Right cardiac atrium (tissue), 5 donors: ENCODE measurements around the gene PERCC1. TPM values are rescaled to one million over a fixed set of nuclear protein-coding genes. Genes with fewer than 3 reads are reported as not detected.
A peak's percentile ranks its signal among the peaks of the same experiment; 100 is the strongest.

Source experiments
- ATAC-seq, 2 donors: fragments of 200-7000 bp; cut with Tn5 transposase; one replicate each; pipeline versions ENCODE4 v1.8.0 to v1.9.1; 2020; ENCODE audit warnings: moderate library complexity in 2 of 2, mild to moderate bottlenecking in 1 of 2
- DNase-seq, 3 donors: peaks; one replicate each; pipeline ENCODE4 v3.0.0-alpha.2; 2020
- H3K27ac ChIP-seq: one replicate; pipeline ENCODE4 v1.5.1; 2013; ENCODE audit warnings: mild to moderate bottlenecking, low read length, control low read depth, moderate library complexity
- H3K27me3 ChIP-seq: one replicate; pipeline ENCODE4 v1.6.1; 2013; ENCODE audit not compliant: control insufficient read depth, insufficient read depth
- H3K4me1 ChIP-seq: one replicate; pipeline ENCODE4 v1.6.1; 2013; ENCODE audit warnings: low read length; ENCODE audit not compliant: control insufficient read depth, insufficient read depth
- H3K4me3 ChIP-seq: one replicate; pipeline ENCODE4 v1.5.1; 2013; ENCODE audit warnings: low read length, control low read depth
- H3K9me3 ChIP-seq: one replicate; pipeline ENCODE4 v1.6.1; 2013; ENCODE audit warnings: low read length; ENCODE audit not compliant: control insufficient read depth
- WGBS: extraction: QIAGEN DNeasy Blood & Tissue Kit; methylation state at CpG from one replicate; pipeline ENCODE4 v1.1.7; 2013; 5-methylcytosine and 5-hydroxymethylcytosine counted together
- intact Hi-C, 4 donors: fragments of 100-400 bp; cut with DNase I; formaldehyde crosslinking; loops; one replicate each; pipeline versions ENCODE4 v1.11.0 to v1.14.0; 2022 to 2023
- polyA plus RNA-seq: library from polyadenylated mRNA; stranded (reverse); fragments of 200-250 nt; gene quantifications from one replicate; pipeline ENCODE4 v1.2.3, GENCODE V29; 2013
- total RNA-seq, 4 donors: library from RNA; stranded (reverse); fragmentation: NEBNext Ultra II Directional; extraction: Animal tissue kit (Norgen Biotek cat#: 25700); gene quantifications; one replicate each; pipeline ENCODE4 v1.2.1, GENCODE V29; 2021
- donor health status: healthy with polysubstance abuse.
- donor health status: DM: no; HTN: yes; CAD: no.
- donor health status: DM: no; HTN: no; CAD: no.
- donor health status: DM: no; HTN: yes; CAD: no; lungs with severe emphysema.
- donor health status: DM: yes; HTN: yes; CAD: no.

Gene PERCC1
- total and polyA plus RNA-seq, 5 donors, result 0.18 to 0.26 TPM; not detected in 3

- Histone ChIP-seq H3K27ac (no peak overlapping the region), H3K4me3 (no peak overlapping the region)
- intact Hi-C loops, result loop anchor here in 1 of 4 donors (10.0 kb wide), 1 partner anchor 108 kb away; the partner anchor contains the start of gene UBE2I
Measured at GRCh38 chr16:1412847-1413246, 18.0 kb upstream of the PERCC1 start.

DNA sequence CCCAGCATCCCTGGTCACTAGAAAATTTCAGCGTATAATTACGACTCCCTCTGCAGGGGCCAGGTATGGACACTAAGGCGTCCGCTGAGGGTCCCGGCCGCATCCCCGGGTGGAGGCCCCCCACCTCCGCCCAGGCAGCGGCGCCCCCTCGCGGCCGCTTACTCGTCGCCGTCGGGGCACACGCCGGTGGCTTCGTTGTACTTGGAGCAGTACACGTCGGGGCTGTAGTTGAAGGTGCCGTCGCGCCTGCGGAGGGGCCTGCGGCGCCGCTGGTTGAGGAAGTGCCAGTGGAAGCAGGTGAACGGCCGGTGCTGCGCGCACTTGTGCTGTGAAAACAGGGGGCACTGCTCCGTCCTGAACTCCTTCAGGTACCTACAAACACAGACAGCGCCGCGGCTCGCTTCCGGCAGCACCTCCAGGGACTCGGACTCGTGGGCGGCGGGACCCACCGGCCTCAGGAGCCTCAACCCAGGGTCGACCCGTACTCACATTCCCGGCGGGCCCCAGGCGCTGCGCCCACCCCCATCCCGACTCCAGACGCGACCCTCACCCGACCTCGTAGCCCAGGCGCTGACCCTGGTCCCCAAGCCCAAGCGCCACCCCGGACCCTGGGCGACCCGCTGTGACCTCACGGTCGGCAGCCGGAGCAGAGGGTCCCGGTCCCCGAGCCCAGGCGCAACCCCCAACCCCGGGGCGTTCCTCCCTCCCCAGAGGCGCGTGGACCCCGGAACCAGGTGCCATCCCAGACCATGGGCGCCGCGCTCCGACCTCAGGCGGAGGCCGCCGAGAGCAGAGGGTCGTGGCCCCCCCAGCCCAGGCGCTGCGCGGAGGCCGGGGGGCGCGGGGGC lies 17.0 kb upstream of the PERCC1 start:
- H3K9me3 ChIP-seq, result no peaks in the 10 kb centered on the region
- peak overlapping the region; percentile 95 for H3K4me3 ChIP-seq
- H3K27ac ChIP-seq, result peak overlapping the region; percentile 72
- ATAC-seq (peak; percentile 49 to 51), DNase-seq (peak; percentile 51 to 85 (median 85))
- WGBS, result 3% methylated on average over 85 of the region's 85 CpGs
- H3K27me3 ChIP-seq, result no peaks in the 10 kb centered on the region
- no peaks in the 10 kb centered on the region for H3K4me1 ChIP-seq
- intact Hi-C loops, result loop anchor here in 1 of 4 donors (10.0 kb wide), 1 partner anchor 109 kb away; the partner anchor contains the start of gene UBE2I

More at GRCh38 chr16:1412847-1413246, 18.0 kb upstream of the PERCC1 start:
- H3K4me1 ChIP-seq, result no peaks in the 10 kb centered on the region
- 83% methylated on average over 2 of the region's 2 CpGs for whole genome bisulfite sequencing
- ATAC-seq (no peak), DNase-seq (no peak)
- H3K9me3 ChIP-seq, result no peaks in the 10 kb centered on the region
- no peaks in the 10 kb centered on the region for H3K27me3 ChIP-seq

- ATAC-seq, result peak; percentile 53 to 60
Measured at GRCh38 chr16:1414532-1415260, 16.2 kb upstream of the PERCC1 start, which contains the start of gene UNKL. Gene UNKL (minus strand): TSS chr16:1414704. CDS start chr16:1414691, 13 bp downstream.

GRCh38 chr16:1416521-1416941 lies 14.3 kb upstream of the PERCC1 start:
- intact Hi-C loops, result loop anchor here in 1 of 4 donors (10.0 kb wide), 1 partner anchor 112 kb away; the partner anchor contains the start of gene UBE2I
- Histone ChIP-seq H3K27ac (no peak overlapping the region), H3K9me3 (no peaks in the 10 kb centered on the region), H3K27me3 (no peaks in the 10 kb centered on the region), H3K4me1 (peaks cover 3% of the 10 kb centered on the region), H3K4me3 (no peak overlapping the region)
- 67% methylated on average over 3 of the region's 3 CpGs for WGBS
- DNase-seq, result no peak
- no peak for ATAC-seq

More at GRCh38 chr16:1414532-1415260, 16.2 kb upstream of the PERCC1 start, which contains the start of gene UNKL:
- peak within 1 kb of the TSS; percentile 93 for H3K27ac ChIP-seq
- H3K27me3 ChIP-seq, result no peaks in the 10 kb centered on the region
- peak within 1 kb of the TSS; percentile 95 for H3K4me3 ChIP-seq
- peak; percentile 83 to 94 (median 94) for DNase-seq
- intact Hi-C loops, result loop anchor here in 1 of 4 donors (10.0 kb wide), 1 partner anchor 110 kb away; the partner anchor contains the start of gene UBE2I
- H3K9me3 ChIP-seq, result no peaks in the 10 kb centered on the region
- no peaks in the 10 kb centered on the region for H3K4me1 ChIP-seq
- WGBS, result 2% methylated on average over 66 of the region's 72 CpGs

GRCh38 chr16:1420111-1420539 lies 10.8 kb upstream of the PERCC1 start:
- ATAC-seq (no peak), DNase-seq (peak in 1 of 3 donors; percentile 64)
- Histone ChIP-seq H3K4me3 (peak overlapping the region; percentile 71), H3K4me1 (peaks cover 3% of the 10 kb centered on the region), H3K9me3 (no peaks in the 10 kb centered on the region), H3K27me3 (no peaks in the 10 kb centered on the region), H3K27ac (peak overlapping the region; percentile 43)
- intact Hi-C loops, result no loop called here
- 2% methylated on average over 22 of the region's 22 CpGs for WGBS

GRCh38 chr16:1422076-1422475 lies 8.8 kb upstream of the PERCC1 start:
- no peak overlapping the region for H3K27ac ChIP-seq
- peaks cover 3% of the 10 kb centered on the region for H3K4me1 ChIP-seq
- H3K27me3 ChIP-seq, result no peaks in the 10 kb centered on the region
- H3K9me3 ChIP-seq, result no peaks in the 10 kb centered on the region
- intact Hi-C loops, result no loop called here
- DNase-seq, result peak in 1 of 3 donors; percentile 17
- H3K4me3 ChIP-seq, result no peak overlapping the region
- 89% methylated on average over 10 of the region's 10 CpGs for WGBS
- ATAC-seq, result no peak

GRCh38 chr16:1424028-1424427 lies 6.8 kb upstream of the PERCC1 start:
- Histone ChIP-seq H3K4me1 (peaks cover 3% of the 10 kb centered on the region), H3K27me3 (no peaks in the 10 kb centered on the region), H3K9me3 (no peaks in the 10 kb centered on the region), H3K27ac (no peak overlapping the region), H3K4me3 (no peak overlapping the region)
- intact Hi-C loops, result no loop called here
- WGBS, result 91% methylated on average over 12 of the region's 12 CpGs
- DNase-seq (peak in 1 of 3 donors; percentile 47), ATAC-seq (no peak)

- no peaks in the 10 kb centered on the region for H3K27me3 ChIP-seq
- WGBS, result 86% methylated on average over 16 of the region's 16 CpGs
- no peak overlapping the region for H3K27ac ChIP-seq
- DNase-seq, result no peak
- no peak overlapping the region for H3K4me3 ChIP-seq
- intact Hi-C loops, result no loop called here
- H3K9me3 ChIP-seq, result no peaks in the 10 kb centered on the region
- ATAC-seq, result no peak
- no peaks in the 10 kb centered on the region for H3K4me1 ChIP-seq
Measured at GRCh38 chr16:1425616-1426370, 5.1 kb upstream of the PERCC1 start.

DNA sequence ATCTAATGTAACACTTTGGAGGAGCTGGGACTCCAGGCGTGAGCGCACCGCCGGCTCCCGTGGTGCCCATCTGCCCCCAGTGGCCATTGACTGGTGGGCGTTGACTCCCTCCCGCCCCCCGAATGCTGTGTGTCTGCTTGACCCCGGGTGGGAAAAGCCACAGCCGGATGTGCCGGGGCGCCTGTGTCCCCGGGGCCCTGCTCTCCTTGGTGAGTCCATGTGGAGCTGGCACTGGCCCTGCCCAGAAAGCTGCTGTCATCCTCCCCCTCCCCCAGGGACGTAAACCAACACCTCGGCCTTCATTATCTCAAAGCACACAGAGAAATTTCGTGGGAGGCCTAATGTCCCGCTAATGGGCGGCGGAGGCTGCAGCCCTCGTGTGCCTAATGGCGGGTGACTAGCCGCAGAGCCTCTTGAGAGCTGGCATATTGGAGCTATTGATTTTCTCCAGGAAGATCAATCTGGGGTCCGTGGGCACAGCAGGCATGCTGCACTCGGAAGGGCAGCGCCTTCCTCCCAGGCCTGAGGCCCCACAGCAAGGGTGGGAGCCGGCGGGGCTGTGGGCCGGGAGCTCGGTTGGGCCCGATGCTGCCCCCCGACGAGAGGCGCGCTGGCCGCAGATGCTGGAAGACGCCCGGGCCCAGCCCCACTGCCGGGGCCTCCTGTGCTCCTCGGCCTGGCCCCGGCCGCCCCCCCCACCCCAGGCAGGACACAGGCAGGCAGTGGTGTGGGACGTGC lies 4.0 kb upstream of the PERCC1 start:
- no peak overlapping the region for H3K4me3 ChIP-seq
- WGBS, result 70% methylated on average over 42 of the region's 42 CpGs
- ATAC-seq, result no peak
- DNase-seq, result no peak
- H3K27ac ChIP-seq, result no peak overlapping the region
- H3K27me3 ChIP-seq, result no peaks in the 10 kb centered on the region
- intact Hi-C loops, result no loop called here
- no peaks in the 10 kb centered on the region for H3K4me1 ChIP-seq
- no peaks in the 10 kb centered on the region for H3K9me3 ChIP-seq
